HG02852 (cell line): ENCODE data around the gene SEPTIN14.
"Not testable (repeated sequence)": the region's sequence is repeated elsewhere in the genome, so short reads cannot be mapped to it uniquely, and the experiment has no call there.

Experiments
- ATAC-seq: cut with Tn5 transposase; IDR thresholded peaks from one replicate; pipeline ENCODE4 v1.9.1; 2021; ENCODE audit warnings: mild to moderate bottlenecking, moderate library complexity; ENCODE audit not compliant: unreplicated experiment

SEPTIN14 gene

DNA sequence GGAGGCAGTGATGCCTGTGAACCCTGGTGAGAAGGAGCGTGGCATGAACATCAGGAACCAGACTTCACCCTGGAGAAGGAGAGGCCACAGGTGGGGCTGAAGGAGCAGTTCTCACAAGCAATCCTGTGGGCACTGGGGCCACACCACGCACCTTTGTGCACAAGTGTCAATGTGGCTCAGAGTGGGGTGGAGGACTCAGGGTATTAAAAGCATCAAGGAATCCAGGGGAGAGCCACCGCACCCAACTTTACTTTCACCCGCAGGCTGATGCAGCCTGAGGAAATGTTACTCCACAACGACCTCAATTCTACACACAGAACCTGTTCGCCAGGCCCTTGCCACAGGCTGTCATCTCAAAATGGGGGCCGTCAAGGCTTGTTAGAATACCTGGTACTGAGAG, 77.1 kb downstream of the SEPTIN14 start:
- not testable (repeated sequence) for ATAC-seq

DNA sequence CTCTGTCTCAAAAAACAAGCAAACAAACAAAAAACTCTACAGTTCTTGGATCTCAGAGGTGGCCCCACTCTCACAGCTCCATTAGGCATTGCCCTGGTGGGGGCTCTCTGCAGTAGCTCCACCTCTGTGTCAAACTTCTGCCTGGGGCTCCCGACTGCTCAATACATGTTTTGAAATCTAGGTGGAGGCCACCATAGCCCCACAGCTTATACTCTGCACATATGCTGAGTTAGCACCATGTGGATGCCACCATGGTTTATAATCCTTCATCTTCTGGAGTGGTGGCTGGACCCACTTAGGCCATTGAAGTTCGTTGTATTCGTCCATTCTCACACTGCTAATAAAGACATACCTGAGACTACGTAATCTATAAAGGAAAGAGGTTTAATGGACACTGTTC, 78.4 kb downstream of the SEPTIN14 start:
- no peak for ATAC-seq

DNA sequence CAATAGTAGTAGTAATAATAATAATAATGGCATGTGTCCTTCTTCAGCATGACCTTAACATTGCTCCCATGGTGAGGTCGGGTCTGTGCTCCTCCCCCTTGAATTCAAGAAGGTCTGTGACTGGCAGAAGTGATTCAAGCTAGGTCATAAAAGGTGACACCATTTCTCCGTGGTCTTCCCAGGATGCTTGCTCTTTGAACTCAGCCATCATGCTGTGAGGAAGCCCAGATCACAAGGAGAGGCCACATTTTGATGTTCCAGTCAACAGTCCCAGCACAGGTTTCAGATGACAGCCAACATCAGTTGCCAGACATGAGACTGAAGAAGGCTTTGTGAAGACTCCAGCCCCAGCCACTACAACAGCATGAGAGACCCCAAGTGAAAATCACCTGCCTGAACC, 83.9 kb downstream of the SEPTIN14 start:
- ATAC-seq = no peak

DNA sequence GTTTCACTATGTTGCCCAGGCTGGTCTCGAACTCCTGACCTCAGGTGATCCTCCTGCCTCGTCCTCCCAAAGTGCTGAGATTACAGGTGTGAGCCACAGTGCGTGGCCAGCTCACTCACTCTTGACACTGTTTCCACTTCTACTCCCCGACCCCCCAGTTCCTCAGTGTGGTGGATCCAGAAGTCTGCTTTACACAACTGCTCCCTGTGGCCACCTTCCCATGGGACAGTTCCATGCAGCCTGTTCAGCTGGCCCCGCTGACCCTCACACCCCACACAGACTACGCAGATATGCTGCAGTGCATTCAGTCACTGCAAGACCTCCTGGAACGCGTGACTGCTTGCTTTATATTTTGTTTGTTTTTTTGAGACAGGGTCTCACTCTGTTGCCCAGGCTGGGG, 86.4 kb downstream of the SEPTIN14 start:
- ATAC-seq = no peak

DNA sequence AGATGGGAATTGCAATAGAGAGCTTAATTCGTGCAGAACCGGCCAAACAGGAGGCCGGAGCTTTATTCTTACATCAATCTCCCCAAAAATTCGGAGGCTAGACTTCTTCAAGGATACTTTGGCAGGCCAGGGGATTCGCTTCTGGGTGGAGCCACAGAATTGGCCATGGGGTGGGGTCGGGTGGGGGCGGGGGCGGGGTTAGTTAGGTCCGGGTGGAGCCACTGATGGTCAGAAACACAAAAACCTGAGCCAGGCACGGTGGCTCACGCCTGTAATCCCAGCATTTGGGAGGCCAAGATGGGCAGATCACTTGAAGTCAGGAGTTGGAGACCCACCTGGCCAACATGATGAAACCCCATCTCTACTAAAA, 87.5 kb downstream of the SEPTIN14 start:
- no peak for ATAC-seq

GRCh38 chr7:55774327-55775050, 88.1 kb downstream of the SEPTIN14 start:
- no peak for ATAC-seq

- no peak for ATAC-seq
Measured at GRCh38 chr7:55770778-55771177, 91.8 kb downstream of the SEPTIN14 start.

DNA sequence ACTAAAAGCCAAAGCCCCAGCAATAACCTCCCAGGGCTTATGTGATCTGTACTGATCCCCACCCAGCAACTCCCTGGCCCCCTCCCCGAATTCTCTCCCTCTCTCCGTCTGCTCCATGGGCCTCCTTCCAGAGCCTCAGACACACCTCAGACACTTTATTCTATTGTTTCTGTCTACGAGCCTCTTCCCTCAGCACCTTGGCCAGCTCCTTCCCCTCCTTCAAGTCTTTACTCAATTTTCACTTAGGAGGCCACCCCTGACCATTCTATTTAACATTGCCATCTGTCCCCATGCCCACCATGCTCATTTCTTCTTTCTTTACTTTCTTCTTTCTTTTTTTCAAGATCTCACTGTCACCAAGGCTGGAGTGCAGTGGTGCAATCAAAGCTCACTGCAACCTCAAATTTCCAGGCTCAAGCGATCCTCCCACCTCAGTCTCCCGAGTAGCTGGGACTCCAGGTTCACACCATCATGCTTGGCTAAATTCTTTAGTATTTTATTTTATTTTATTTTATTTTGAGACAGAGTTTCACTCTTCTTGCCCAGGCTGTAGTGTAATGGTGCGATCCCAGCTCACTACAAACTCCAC, 109.2 kb downstream of the SEPTIN14 start:
- not testable (repeated sequence) for ATAC-seq

DNA sequence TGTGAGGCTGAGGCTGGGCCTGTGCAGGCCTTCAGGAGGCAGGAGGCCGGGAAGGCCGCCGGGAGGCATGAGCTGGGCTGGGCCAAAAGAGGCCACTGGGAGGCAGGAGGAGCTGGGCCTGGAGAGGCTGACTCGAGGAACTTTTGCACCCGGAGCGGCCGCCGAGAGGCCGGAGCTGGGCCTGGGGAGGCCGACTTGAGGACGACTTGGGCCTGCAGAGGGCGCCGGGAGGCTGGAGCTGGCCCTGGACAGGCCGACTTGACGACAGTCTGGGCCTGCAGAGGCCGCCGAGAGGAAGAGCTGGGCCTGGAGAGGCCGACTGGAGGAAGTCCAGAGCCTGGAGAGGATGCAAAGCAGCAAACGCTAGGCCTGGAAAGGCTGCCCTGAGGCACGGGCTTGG, 117.8 kb downstream of the SEPTIN14 start:
- not testable (repeated sequence) for ATAC-seq
